Stimulated activated CD8-positive, alpha-beta memory T cell treated with anti-CD3 and anti-CD28 coated beads, Interleukin-15, amount 100 ng/mL, for 48 hours (primary cell): Measurements from ENCODE around the gene ENSA.
"Not testable (repeated sequence)": the region's sequence is repeated elsewhere in the genome, so short reads cannot be mapped to it uniquely, and the experiment has no call there.

Source experiments
- DNase-seq, 2 donors: peaks; one replicate each; pipeline ENCODE4 v3.0.0-alpha.2; 2020; ENCODE audit warnings: low read depth in 2 of 2

ENSA gene

DNA sequence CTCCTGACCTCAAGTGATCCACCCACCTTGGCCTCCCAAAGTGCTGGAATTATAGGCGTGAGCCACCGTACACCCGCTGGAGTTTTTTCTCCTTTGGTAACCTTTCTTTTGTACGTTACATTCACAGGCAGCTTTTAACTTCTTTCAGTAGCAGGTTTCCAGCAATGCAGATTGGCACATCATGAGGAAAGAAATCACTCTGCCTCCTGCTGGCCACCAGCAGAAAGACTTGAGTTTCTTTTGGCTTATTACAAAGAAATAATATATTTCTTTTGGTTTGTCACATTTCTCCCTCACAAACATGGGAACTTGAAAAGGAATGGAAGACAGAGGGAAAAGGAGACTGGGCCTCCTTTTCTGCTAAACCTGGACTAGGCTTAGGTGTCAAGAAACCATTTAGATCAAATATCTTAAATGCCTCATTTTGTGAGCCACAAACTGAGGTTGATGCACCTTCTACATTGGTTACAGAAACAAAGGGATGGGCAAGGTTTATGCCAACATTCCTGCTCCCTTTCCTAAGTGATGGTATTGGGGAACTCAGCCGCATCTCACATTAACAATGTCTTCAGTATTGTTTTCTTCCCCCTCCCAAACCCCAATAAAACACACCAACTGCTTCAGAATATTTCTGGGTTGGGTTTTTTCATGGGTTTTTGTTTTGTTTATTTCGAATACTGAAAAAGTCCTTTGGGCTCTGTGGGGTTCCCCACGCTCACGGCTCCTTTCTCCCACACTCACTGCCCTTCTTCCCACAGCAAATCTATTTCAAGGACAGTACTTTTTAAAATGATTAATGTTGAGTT is 7.7 kb downstream of the ENSA start:
- no peak for DNase-seq

GRCh38 chr1:150620919-150621318 is 8.5 kb downstream of the ENSA start:
- no peak for DNase-seq

DNA sequence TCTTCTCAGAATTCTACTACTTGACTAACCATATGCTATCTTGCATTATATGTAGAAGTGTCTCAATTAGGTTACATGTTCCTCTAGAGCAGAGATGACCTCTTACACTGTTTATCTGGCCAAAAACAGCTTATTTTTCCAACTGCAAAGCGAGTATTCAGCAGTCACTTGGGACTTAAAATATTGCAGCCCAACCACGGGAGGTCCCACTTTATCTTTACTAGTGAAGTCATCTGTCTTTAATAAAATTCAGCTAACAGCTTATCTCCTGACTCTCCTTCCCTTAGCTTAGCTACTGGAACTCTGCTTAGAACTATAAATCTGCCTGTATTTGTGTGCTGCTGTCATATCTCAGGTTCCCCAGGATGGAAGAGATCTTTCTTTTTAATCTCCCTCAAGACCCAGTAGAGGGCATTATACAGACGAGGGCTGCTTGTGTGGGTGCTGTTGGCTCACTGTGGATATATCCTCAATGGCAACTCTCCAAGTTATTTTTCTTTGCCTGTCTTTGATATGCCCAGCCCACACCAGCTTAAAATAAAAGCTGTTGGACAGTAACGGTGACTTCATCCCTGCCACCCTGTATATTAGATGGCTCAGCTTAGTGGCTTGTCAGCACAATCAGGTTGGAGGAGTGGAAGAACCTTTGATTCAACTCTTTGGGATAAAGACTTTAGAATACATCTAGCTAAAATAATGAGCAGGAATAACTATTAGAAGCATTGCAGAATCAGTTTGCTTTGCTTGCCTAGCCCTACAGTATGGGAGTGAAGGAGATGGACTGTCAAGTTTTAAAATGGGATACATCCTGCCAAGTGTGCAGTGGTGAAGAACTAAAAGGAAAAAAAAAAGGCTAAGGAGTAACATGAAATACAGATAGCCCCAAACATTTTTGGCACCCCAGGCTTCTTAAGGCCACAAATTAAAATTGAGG is 9.6 kb downstream of the ENSA start:
- no peak for DNase-seq

DNA sequence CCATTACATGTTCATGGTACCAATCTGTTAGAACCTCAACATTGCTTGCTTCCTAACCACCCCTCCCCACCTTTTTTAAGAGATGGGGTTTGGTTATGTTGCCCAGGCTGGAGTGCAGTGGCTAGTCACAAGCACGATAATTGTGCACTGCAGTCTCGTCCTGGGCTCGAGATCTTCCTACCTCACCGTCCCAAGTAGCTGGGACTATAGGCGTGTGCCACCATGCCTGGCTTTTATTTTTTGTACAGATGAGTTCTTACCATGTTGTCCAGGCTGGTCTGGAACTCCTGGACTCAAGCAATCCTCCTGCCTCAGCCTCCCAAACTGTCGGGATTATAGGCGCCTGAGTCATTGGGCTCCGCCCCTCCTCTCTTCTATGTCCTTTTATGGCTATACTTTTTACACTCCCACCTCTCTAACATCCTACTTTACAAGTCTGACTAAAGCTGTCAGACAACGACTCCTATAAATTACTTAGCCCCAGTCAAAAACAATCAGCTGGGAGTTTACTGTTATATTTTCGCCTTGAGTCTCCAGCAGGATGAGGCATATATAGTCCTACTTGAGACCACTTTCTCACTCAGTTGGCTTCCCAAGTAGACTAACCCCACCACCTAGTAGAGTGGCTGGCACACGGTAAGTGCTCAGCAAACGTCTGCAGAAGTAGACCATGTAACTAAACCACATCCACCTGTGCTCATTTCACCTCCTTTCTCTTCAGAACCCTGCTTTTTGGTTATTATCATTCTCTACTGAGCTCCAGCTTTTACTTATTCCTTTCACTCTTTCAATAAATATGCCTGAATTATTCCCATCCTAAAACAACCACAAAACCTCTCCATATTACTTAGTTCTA is 13.8 kb downstream of the ENSA start:
- DNase-seq: no peak

DNA sequence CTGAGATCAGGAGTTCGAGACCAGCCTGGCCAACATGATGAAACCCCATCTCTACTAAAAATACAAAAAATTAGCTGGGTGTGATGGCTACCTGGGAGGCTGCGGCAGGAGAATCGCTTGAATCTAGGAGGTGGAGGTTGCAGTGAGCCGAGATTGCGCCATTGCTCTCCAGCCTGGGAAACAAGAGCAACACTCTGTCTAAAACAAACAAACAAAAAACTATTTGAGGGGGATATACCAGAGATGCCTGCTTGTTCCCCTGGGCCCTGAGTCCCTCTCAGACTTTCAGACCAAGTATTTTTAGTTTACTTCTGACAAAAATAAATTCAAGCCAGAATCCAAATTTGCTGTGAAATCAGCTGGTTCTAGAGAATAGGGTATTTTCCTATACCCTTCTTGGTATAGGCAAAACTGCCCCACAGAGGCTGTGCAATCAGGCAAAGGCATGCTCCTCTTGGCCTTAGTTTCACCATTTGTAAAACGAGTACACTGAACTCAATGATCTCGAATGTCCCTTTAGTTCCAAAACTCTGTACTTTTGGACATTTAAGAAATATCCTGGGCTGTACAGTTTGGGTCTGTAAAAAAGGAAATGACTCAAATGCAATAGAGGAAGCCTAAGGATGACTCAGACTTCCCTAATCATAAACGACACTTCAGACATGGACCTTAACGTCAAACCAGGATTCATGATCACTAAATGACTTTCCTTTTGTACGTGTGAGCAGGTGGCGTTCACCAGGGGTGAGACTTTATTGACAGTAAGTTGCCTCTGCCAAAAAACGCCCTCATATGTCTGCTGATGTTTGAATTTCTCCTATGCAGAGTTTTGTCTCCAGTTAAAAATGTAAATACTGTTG is 16.1 kb downstream of the ENSA start:
- DNase-seq: peak in 1 of 2 donors; percentile 43

DNA sequence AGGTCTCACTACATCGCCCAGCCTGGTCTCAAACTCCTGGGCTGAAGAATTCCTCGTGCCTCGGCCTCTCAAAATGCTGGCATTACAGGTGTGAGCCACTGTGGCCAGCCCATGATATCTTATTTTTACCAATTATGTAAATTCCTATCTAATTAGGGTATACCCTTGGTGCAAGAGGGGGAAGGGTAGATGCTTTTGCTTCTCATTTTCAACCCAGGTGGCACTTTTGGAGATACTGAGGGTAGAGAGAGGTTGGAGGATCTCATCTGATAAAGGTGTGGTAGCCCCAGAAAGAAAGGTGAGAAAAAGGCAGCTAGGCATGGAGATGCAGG is 17.4 kb downstream of the ENSA start:
- no peak for DNase-seq

- DNase-seq: no peak
Observed at GRCh38 chr1:150610576-150610975, 18.8 kb downstream of the ENSA start.

DNA sequence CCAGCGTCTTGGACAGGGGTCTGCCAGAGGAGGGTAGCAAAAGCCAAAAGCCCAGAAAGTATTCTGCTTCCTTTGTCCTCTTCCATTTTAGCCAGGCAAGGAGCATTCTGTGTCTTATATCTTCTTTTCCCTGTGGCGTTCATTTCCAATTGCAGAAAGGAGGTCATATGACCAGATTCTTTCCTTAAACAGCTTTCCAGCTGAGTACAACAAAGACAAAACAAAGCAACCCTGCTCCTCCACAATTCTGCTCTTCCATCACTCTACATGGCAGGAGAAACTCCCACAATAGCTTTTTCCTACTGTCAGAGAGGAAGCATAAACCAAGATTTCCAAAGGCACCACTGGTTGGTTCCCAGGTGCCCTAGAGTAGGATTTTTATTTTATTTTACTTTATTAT is 19.7 kb downstream of the ENSA start:
- no peak for DNase-seq

- DNase-seq: no peak
Observed at GRCh38 chr1:150606463-150607142, 22.8 kb downstream of the ENSA start.

DNA sequence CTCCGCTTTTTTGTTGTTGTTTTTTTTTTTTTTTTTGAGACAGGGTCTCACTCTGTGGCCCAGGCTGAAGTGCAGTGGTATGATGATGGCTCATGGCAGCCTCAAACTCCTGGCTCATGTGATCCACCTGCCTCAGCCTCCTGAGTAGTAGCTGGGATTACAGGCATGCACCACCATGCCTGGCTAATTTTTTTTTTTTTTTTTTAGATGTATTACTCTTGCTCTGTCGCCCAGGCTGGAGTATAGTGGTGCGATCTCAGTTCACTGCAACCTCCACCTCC is 24.0 kb downstream of the ENSA start:
- DNase-seq: not testable (repeated sequence)

GRCh38 chr1:150604226-150604588 is 25.2 kb downstream of the ENSA start:
- DNase-seq: no peak

DNA sequence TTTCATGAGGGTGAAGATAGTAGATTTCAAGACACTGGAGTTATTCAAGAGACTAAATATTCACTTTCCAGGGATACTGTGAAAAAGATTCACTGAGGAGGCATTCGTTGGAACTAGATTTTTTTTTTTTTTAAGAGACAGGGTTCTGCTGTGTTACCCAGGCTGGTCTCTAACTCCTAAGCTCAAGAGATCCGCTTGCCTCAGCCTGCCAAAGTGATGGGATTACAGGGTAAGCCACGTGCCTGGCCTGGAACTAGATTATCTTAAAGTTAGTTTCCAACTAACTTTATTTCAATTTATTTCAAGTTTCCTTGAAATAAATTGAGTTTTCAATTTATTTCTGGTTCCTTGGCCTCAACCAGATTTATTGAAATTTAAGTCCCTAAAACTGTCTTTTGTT is 25.7 kb downstream of the ENSA start:
- DNase-seq: no peak

- not testable (repeated sequence) for DNase-seq
Observed at GRCh38 chr1:150602372-150602771, 27.0 kb downstream of the ENSA start.

DNA sequence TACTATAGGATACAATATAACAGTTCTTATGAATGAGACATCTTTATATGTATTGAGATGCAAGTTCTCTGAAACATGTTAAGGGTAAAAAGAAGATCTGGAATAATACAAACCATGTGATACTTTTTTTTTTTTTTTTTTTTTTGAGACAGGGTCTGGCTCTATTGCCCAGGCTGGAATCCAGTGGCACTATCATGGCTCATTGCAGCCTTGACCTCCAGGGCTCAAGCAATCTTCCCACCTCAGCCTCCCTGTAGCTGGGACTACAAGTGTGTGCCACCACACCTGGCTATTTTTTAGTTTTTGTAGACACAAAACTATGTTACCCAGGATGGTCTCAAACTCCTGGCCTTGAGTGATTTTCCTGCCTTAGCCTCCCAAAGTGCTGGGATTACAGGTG is 27.9 kb downstream of the ENSA start:
- no peak for DNase-seq

DNA sequence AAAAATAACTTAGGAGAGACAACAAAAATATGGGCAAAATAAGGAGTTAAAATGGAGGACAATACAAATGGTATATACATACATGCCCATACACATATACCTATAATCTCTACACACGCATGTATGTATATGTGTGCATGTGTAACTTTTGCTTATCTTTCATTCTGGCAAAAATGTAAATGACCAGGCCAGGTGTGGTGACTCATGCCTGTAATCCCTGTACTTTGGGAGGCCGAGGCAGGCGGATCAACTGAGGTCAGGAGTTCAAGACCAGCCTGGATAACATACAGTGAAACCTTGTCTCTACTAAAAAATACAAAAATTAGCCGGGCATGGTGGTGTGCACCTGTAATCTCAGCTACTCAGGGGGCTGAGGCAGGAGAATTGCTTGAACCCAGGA is 31.1 kb downstream of the ENSA start:
- DNase-seq: not testable (repeated sequence)

GRCh38 chr1:150596976-150597375 is 32.4 kb downstream of the ENSA start:
- DNase-seq: no peak

- no peak for DNase-seq
Observed at GRCh38 chr1:150596095-150596892, 33.1 kb downstream of the ENSA start.

- DNase-seq: no peak
Observed at GRCh38 chr1:150582371-150582770, 47.0 kb downstream of the ENSA start.

DNA sequence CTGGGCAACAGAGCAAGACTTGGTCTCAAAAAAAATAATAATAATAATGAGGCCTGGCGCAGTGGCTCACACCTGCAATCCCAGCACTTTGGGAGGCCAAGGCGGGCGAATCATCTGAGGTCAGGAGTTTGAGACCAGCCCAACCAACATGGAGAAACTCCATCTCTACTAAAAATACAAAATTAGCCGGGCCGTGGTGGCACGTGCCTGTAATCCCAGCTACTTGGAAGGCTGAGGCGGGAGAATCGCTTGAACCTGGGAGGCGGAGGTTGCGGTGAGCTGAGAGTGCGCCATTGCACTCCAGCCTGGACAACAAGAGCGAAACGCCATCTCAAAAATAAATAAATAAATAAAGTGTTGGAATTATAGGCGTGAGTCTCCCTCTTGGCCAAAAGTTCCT is 47.5 kb downstream of the ENSA start:
- not testable (repeated sequence) for DNase-seq

GRCh38 chr1:150581437-150581836 is 48.0 kb downstream of the ENSA start:
- not testable (repeated sequence) for DNase-seq
